ENCODE data around the gene SIAE. TPM values are rescaled to one million over a fixed set of nuclear protein-coding genes. Genes with fewer than 3 reads are reported as not detected.

Gene SIAE
- total and polyA plus RNA-seq, 2 of the 4 experiments (the other 2 are of a cell fraction): 4.7 to 12.0 TPM

- WGBS, 2 experiments (ENCODE audit: extremely low coverage in 2 of 2, insufficient read length in 1 of 2): no CpG with 5 or more reads among the region's 3 CpGs
- in situ Hi-C loops (cut with MboI; ENCODE audit: low sequenced_read_pairs): loop anchor here (10.0 to 25.0 kb wide), 2 partner anchors 189 to 941 kb away; partner anchors contain the start of gene STT3A
Observed at GRCh38 chr11:124646148-124646547, 27.4 kb downstream of the SIAE start.

More at GRCh38 chr11:124646148-124646547, 27.4 kb downstream of the SIAE start:
- no peak overlapping the region for H3K9ac ChIP-seq (ENCODE audit: low read depth, low read length)
- no peaks in the 10 kb centered on the region for H3K36me3 ChIP-seq (ENCODE audit: control insufficient read depth, insufficient read depth, low read length)
- no peaks in the 10 kb centered on the region for H3K79me1 ChIP-seq (ENCODE audit: low read depth in 1 of 2, low read length in 2 of 2)
- ChIA-PET CTCF (no interaction called here), POLR2A (ENCODE audit: unreplicated experiment) (no interaction called here)
- TF ChIP-seq FOS (IDR thresholded peaks at IDR 0.05; ENCODE audit: low read depth, low read length): no peak
- no peak for TF ChIP-seq RAD21 (IDR thresholded peaks at IDR 0.05; ENCODE audit: low read length)
- TF ChIP-seq POLR2A (IDR thresholded peaks at IDR 0.05; ENCODE audit: low read depth, low read length): no peak
- no peak for TF ChIP-seq CEBPB (IDR thresholded peaks at IDR 0.05; ENCODE audit: low read depth, low read length)
- no peak for TF ChIP-seq MAFK (IDR thresholded peaks at IDR 0.05; ENCODE audit: low read depth, low read length)
- TF ChIP-seq CTCF (conservative IDR thresholded peaks at IDR 0.05; ENCODE audit: low read depth, low read length): no peak
- H3K23ac ChIP-seq (ENCODE audit: low read depth, low read length): no peak overlapping the region
- no peak overlapping the region for H3K14ac ChIP-seq (replicated peaks; ENCODE audit: low read depth, low read length)
- no TSS peak for BruUV-seq (replicated peaks)
- no peak overlapping the region for H3K4me2 ChIP-seq (ENCODE audit: low read depth, low read length)
- no peak overlapping the region for H2AFZ ChIP-seq (replicated peaks; ENCODE audit: low read length, poor library complexity)
- peaks cover 6% of the 10 kb centered on the region for H3K4me1 ChIP-seq (ENCODE audit: control insufficient read depth, insufficient read depth, low read length)
- DNase-seq (no peak), ATAC-seq (ENCODE audit: low read depth) (no peak)
- dilution Hi-C loops (cut with HindIII; ENCODE audit: low sequenced_read_pairs, unreplicated experiment) (no loop called here), intact Hi-C loops (cut with micrococcal nuclease) (no loop called here)
- no peak overlapping the region for H2BK15ac ChIP-seq (ENCODE audit: low read depth, low read length)
- no peak overlapping the region for H2AK5ac ChIP-seq (ENCODE audit: low read depth, low read length)
- H4K20me1 ChIP-seq (ENCODE audit: insufficient read depth, low read length): no peaks in the 10 kb centered on the region; the same call in 1 of the 2 replicates
- peaks cover 6% of the 10 kb centered on the region; the same call in 1 of the 2 replicates for H3K9me1 ChIP-seq (ENCODE audit: insufficient read depth, low read length)
- no peak overlapping the region for H2BK5ac ChIP-seq (ENCODE audit: low read depth, low read length, poor library complexity, severe bottlenecking)
- H3K4me3 ChIP-seq (ENCODE audit: insufficient read depth, low read depth, low read length): no peak overlapping the region
- no peak overlapping the region for H4K8ac ChIP-seq (ENCODE audit: low read depth in 2 of 2, low read length in 2 of 2)
- no peaks in the 10 kb centered on the region for H3K27me3 ChIP-seq (ENCODE audit: control insufficient read depth, insufficient read depth, low read length)
- H4K91ac ChIP-seq (ENCODE audit: insufficient read depth, low read depth, low read length): no peak overlapping the region
- no peak overlapping the region for H3K56ac ChIP-seq (ENCODE audit: extremely low read depth, insufficient read depth, low read length)
- H3K27ac ChIP-seq (ENCODE audit: insufficient read depth, low read length): no peak overlapping the region
- no peak overlapping the region for H2BK120ac ChIP-seq (ENCODE audit: low read depth, low read length)
- no peaks in the 10 kb centered on the region for H3K9me3 ChIP-seq (ENCODE audit: control insufficient read depth, insufficient read depth, low read length)
- H2AK9ac ChIP-seq (replicated peaks; ENCODE audit: low read depth, low read length, poor library complexity): no peak overlapping the region
- H2BK20ac ChIP-seq (ENCODE audit: low read depth, low read length): no peak overlapping the region
- no peak overlapping the region for H3K4ac ChIP-seq (ENCODE audit: low read depth, low read length)
- no peak overlapping the region for H4K5ac ChIP-seq (ENCODE audit: low read depth, low read length)
- no peak overlapping the region for H3K18ac ChIP-seq (ENCODE audit: low read depth, low read length)
